ENCODE data around the gene KNOP1.

DNA sequence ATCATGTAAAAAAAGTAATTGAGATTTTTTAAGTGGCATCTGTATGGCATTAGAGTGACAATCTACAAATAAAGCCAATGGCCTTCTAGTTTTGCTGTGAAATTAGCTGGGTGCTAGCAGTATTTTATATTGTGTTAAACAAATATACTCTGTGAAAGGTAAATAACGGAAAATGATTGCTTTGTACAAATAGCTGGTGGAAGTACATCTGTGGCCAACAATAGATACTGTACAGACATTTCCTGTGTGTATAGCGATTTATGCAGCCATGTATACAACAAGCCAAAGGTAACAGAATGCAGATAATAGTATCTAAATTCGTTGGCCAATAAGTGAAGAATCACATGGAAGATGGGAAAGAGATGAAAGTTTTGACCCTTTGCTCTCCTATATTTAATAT is 26.6 kb upstream of the KNOP1 start:
- TF ChIP-seq, protein P1, sequence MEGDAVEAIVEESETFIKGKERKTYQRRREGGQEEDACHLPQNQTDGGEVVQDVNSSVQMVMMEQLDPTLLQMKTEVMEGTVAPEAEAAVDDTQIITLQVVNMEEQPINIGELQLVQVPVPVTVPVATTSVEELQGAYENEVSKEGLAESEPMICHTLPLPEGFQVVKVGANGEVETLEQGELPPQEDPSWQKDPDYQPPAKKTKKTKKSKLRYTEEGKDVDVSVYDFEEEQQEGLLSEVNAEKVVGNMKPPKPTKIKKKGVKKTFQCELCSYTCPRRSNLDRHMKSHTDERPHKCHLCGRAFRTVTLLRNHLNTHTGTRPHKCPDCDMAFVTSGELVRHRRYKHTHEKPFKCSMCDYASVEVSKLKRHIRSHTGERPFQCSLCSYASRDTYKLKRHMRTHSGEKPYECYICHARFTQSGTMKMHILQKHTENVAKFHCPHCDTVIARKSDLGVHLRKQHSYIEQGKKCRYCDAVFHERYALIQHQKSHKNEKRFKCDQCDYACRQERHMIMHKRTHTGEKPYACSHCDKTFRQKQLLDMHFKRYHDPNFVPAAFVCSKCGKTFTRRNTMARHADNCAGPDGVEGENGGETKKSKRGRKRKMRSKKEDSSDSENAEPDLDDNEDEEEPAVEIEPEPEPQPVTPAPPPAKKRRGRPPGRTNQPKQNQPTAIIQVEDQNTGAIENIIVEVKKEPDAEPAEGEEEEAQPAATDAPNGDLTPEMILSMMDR (IDR thresholded peaks at IDR 0.05): no peak
- TF ChIP-seq POLR2AphosphoS5 (IDR thresholded peaks at IDR 0.05; ENCODE audit: low read depth, low read length): no peak
